NCI-H2196 treated with DMSO at 0.1 percent for 48 hours (cell line): Measurements from ENCODE around the gene COPZ1.

ENCODE experiments used
- DNase-seq: peaks from one replicate; lab custom pipeline; 2025; ENCODE audit not compliant: unreplicated experiment; lab: John Stamatoyannopoulos, UW

COPZ1 gene

GRCh38 chr12:54393207-54393609 is 68.3 kb downstream of the COPZ1 start:
- no peak for DNase-seq

- DNase-seq: no peak
Measured at GRCh38 chr12:54393743-54394142, 68.8 kb downstream of the COPZ1 start.

GRCh38 chr12:54394281-54394719 is 69.4 kb downstream of the COPZ1 start:
- DNase-seq: peak; percentile 25

DNA sequence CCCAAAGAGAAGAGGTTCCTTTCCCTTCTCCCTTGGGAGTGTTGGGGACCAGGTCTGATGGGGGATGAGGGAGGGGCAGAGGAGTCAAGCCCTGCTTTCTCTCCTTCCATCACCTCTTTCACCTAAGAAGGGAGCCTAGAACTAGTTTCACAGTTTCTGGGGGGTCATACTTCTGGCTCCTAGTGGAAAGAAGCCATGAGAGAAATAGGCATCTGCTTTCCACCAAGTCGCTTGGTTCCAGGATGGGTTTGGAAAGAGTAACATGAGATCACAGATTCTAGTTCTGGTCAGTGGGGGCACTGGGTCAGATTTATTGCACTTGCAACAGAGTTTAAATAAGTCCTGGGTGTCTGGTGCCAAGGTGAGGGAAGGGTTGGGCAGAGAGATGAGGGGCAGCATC is 70.1 kb downstream of the COPZ1 start:
- DNase-seq: no peak

- DNase-seq: no peak
Measured at GRCh38 chr12:54395545-54395944, 70.6 kb downstream of the COPZ1 start.

GRCh38 chr12:54397157-54397556 is 72.2 kb downstream of the COPZ1 start:
- no peak for DNase-seq

GRCh38 chr12:54398218-54398617 is 73.3 kb downstream of the COPZ1 start:
- DNase-seq: no peak

- DNase-seq: peak; percentile 51
Measured at GRCh38 chr12:54398995-54399793, 74.3 kb downstream of the COPZ1 start.

GRCh38 chr12:54401119-54401518 is 76.2 kb downstream of the COPZ1 start:
- no peak for DNase-seq
